Neural progenitor cell (in vitro differentiated cells): ENCODE measurements around the gene LPIN1. TPM values are rescaled to one million over a fixed set of nuclear protein-coding genes. Genes with fewer than 3 reads are reported as not detected.

ENCODE experiments used
- DNase-seq: peaks from one replicate; pipeline ENCODE4 v3.0.0-alpha.2; 2016; ENCODE audit warnings: low spot score
- H2AFZ ChIP-seq: fragments of 200-600 bp; sonication (generic); replicated peaks from 2 replicates; pipeline ENCODE4 v1.6.1; 2016; ENCODE audit warnings: antibody characterized with exemption
- H3F3A ChIP-seq: fragments of 200-600 bp; sonication (generic); 2 replicates; pipeline ENCODE4 v1.6.1; 2016; ENCODE audit warnings: antibody characterized with exemption, low read depth
- H3K27ac ChIP-seq: fragments of 200-600 bp; sonication (generic); 2 replicates; pipeline ENCODE4 v1.5.1; 2016; ENCODE audit warnings: mild to moderate bottlenecking
- H3K27me3 ChIP-seq: fragments of 200-600 bp; sonication (generic); 2 replicates; pipeline ENCODE4 v1.6.1; 2016; ENCODE audit warnings: mild to moderate bottlenecking, moderate library complexity
- H3K36me3 ChIP-seq: fragments of 200-600 bp; sonication (generic); 2 replicates; pipeline ENCODE4 v1.5.1; 2016
- H3K4me1 ChIP-seq: fragments of 200-600 bp; sonication (generic); 2 replicates; pipeline ENCODE4 v1.6.1; 2016; ENCODE audit warnings: mixed run types
- H3K4me2 ChIP-seq: fragments of 200-600 bp; sonication (generic); 2 replicates; pipeline ENCODE4 v1.6.1; 2016
- H3K4me3 ChIP-seq: fragments of 200-600 bp; sonication (generic); 2 replicates; pipeline ENCODE4 v1.5.1; 2016
- H3K79me2 ChIP-seq: fragments of 200-600 bp; sonication (generic); 2 replicates; pipeline ENCODE4 v1.6.1; 2016; ENCODE audit warnings: low read depth
- H3K9ac ChIP-seq: fragments of 200-600 bp; sonication (generic); 2 replicates; pipeline ENCODE4 v1.6.1; 2016
- H3K9me3 ChIP-seq: fragments of 200-600 bp; sonication (generic); 2 replicates; pipeline ENCODE4 v1.5.1; 2016; ENCODE audit warnings: low read depth
- H4K20me1 ChIP-seq: fragments of 200-600 bp; sonication (generic); 2 replicates; pipeline ENCODE4 v1.6.1; 2016; ENCODE audit warnings: low read depth
- H3K27ac Mint-ChIP-seq: 3 replicates; pipeline ENCODE4 v1.8.0; 2021; ENCODE audit warnings: mixed read lengths
- H3K27me3 Mint-ChIP-seq: 2 replicates; pipeline ENCODE4 v1.8.0; 2022; ENCODE audit warnings: low read depth, mild to moderate bottlenecking, inconsistent platforms, moderate library complexity, mixed read lengths; ENCODE audit not compliant: insufficient read depth
- H3K36me3 Mint-ChIP-seq: 3 replicates; pipeline ENCODE4 v1.8.0; 2021; ENCODE audit warnings: mixed read lengths
- H3K4me1 Mint-ChIP-seq: 3 replicates; pipeline ENCODE4 v1.8.0; 2021; ENCODE audit warnings: mixed read lengths
- H3K4me3 Mint-ChIP-seq: 3 replicates; pipeline ENCODE4 v1.8.0; 2021; ENCODE audit warnings: mild to moderate bottlenecking, moderate library complexity, mixed read lengths
- H3K9me3 Mint-ChIP-seq: 3 replicates; pipeline ENCODE4 v1.8.0; 2020; ENCODE audit warnings: mixed read lengths
- EZH2 ChIP-seq: fragments of 200-600 bp; sonication (generic); IDR thresholded peaks from 2 replicates; pipeline ENCODE4 v1.6.1; 2017; ENCODE audit warnings: antibody characterized with exemption, mild to moderate bottlenecking, moderate library complexity
- EZH2phosphoT487 ChIP-seq: fragments of 200-600 bp; sonication (generic); IDR thresholded peaks from 2 replicates; pipeline ENCODE4 v1.6.1; 2017; ENCODE audit warnings: antibody characterized with exemption
- total RNA-seq: library from RNA; depleted of rRNA; stranded (reverse); fragments of >200 nt; gene quantifications from 2 replicates; pipeline ENCODE4 v1.2.3, GENCODE V29; 2015; ENCODE audit warnings: low replicate concordance
- TF ChIP-seq, protein P1 (sequence below): fragments of 200-600 bp; sonication (generic); IDR thresholded peaks from 2 replicates; pipeline ENCODE4 v1.5.1; 2017; ENCODE audit warnings: antibody characterized with exemption, mild to moderate bottlenecking

LPIN1 gene
- total RNA-seq, 1 donor from 2014 or later, result 18.0 TPM

GRCh38 chr2:11862049-11862448 is 115.6 kb downstream of the LPIN1 start:
- Histone ChIP-seq H3K4me1 (peaks cover 13% of the 10 kb centered on the region), H3K4me3 (no peak overlapping the region), H3K36me3 (no peaks in the 10 kb centered on the region), H3K4me2 (no peak overlapping the region), H4K20me1 (no peaks in the 10 kb centered on the region), H3K27me3 (no peaks in the 10 kb centered on the region), H3F3A (peaks cover 16% of the 10 kb centered on the region), H2AFZ (no peak overlapping the region), H3K79me2 (no peaks in the 10 kb centered on the region), H3K27ac (no peak overlapping the region), H3K9me3 (no peaks in the 10 kb centered on the region), H3K9ac (no peak overlapping the region)
- Mint-ChIP-seq H3K9me3 (peaks cover 41% of the 10 kb centered on the region), H3K27me3 (peaks cover 14% of the 10 kb centered on the region), H3K4me3 (no peak overlapping the region), H3K36me3 (peaks cover 13% of the 10 kb centered on the region), H3K27ac (no peak overlapping the region), H3K4me1 (peaks cover 22% of the 10 kb centered on the region)
- TF ChIP-seq EZH2phosphoT487, result no peak
- no peak for TF ChIP-seq EZH2
- TF ChIP-seq, protein P1, sequence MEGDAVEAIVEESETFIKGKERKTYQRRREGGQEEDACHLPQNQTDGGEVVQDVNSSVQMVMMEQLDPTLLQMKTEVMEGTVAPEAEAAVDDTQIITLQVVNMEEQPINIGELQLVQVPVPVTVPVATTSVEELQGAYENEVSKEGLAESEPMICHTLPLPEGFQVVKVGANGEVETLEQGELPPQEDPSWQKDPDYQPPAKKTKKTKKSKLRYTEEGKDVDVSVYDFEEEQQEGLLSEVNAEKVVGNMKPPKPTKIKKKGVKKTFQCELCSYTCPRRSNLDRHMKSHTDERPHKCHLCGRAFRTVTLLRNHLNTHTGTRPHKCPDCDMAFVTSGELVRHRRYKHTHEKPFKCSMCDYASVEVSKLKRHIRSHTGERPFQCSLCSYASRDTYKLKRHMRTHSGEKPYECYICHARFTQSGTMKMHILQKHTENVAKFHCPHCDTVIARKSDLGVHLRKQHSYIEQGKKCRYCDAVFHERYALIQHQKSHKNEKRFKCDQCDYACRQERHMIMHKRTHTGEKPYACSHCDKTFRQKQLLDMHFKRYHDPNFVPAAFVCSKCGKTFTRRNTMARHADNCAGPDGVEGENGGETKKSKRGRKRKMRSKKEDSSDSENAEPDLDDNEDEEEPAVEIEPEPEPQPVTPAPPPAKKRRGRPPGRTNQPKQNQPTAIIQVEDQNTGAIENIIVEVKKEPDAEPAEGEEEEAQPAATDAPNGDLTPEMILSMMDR, result no peak
- DNase-seq, result no peak

- no peak overlapping the region for H3K4me3 Mint-ChIP-seq
- H3K79me2 ChIP-seq, result no peaks in the 10 kb centered on the region
- no peak overlapping the region for H3K4me2 ChIP-seq
- no peak overlapping the region for H3K9ac ChIP-seq
- peaks cover 31% of the 10 kb centered on the region for H3K9me3 Mint-ChIP-seq
- H2AFZ ChIP-seq, result peak overlapping the region; percentile 70
- TF ChIP-seq EZH2 (no peak), EZH2phosphoT487 (no peak)
- TF ChIP-seq, protein P1, result no peak
- no peak overlapping the region for H3K27ac ChIP-seq
- H3K27me3 Mint-ChIP-seq, result peaks cover 8% of the 10 kb centered on the region
- no peak overlapping the region for H3K4me3 ChIP-seq
- no peaks in the 10 kb centered on the region for H3K9me3 ChIP-seq
- H3K27ac Mint-ChIP-seq, result peak overlapping the region; percentile 91
- H3F3A ChIP-seq, result peaks cover 16% of the 10 kb centered on the region
- peaks cover 13% of the 10 kb centered on the region for H3K4me1 ChIP-seq
- H3K27me3 ChIP-seq, result no peaks in the 10 kb centered on the region
- DNase-seq, result no peak
- H4K20me1 ChIP-seq, result no peaks in the 10 kb centered on the region
- H3K36me3 Mint-ChIP-seq, result peaks cover 7% of the 10 kb centered on the region
- no peaks in the 10 kb centered on the region for H3K36me3 ChIP-seq
- peaks cover 22% of the 10 kb centered on the region for H3K4me1 Mint-ChIP-seq
These were observed 116.7 kb downstream of the LPIN1 start for GRCh38 chr2:11863103-11863502.

GRCh38 chr2:11863513-11864328 is 117.3 kb downstream of the LPIN1 start:
- DNase-seq, result peak; percentile 92
- H3K4me2 ChIP-seq, result peak overlapping the region; percentile 30
- Mint-ChIP-seq H3K36me3 (peaks cover 6% of the 10 kb centered on the region), H3K4me1 (peaks cover 22% of the 10 kb centered on the region), H3K27me3 (peaks cover 8% of the 10 kb centered on the region), H3K9me3 (peaks cover 26% of the 10 kb centered on the region), H3K4me3 (peak overlapping the region; percentile 48), H3K27ac (peak overlapping the region; percentile 91)
- H3K9me3 ChIP-seq, result no peaks in the 10 kb centered on the region
- no peaks in the 10 kb centered on the region for H4K20me1 ChIP-seq
- H3K4me1 ChIP-seq, result peaks cover 13% of the 10 kb centered on the region
- H2AFZ ChIP-seq, result peak overlapping the region; percentile 70
- no peak overlapping the region for H3K9ac ChIP-seq
- no peak overlapping the region for H3K4me3 ChIP-seq
- H3K79me2 ChIP-seq, result no peaks in the 10 kb centered on the region
- no peaks in the 10 kb centered on the region for H3K36me3 ChIP-seq
- TF ChIP-seq, protein P1, result peak; percentile 93
- TF ChIP-seq EZH2 (no peak), EZH2phosphoT487 (no peak)
- peaks cover 16% of the 10 kb centered on the region for H3F3A ChIP-seq
- H3K27ac ChIP-seq, result peak overlapping the region; percentile 13
- no peaks in the 10 kb centered on the region for H3K27me3 ChIP-seq
